ENCODE results near the gene PHLPP1. TPM values are rescaled to one million over a fixed set of nuclear protein-coding genes. Genes with fewer than 3 reads are reported as not detected.
A peak's percentile ranks its signal among the peaks of the same experiment; 100 is the strongest.

Gene PHLPP1
- total and polyA plus RNA-seq, 8 donors, result 2.9 to 14.7 (median 8.3) TPM

GRCh38 chr18:63025251-63026090 is 310.1 kb downstream of the PHLPP1 start:
- Histone ChIP-seq H3K4me1 (no peaks in the 10 kb centered on the region), H3K27ac (no peak overlapping the region), H3K36me3 (no peaks in the 10 kb centered on the region), H3K9me3 (no peaks in the 10 kb centered on the region), H3K4me3 (no peak overlapping the region), H3K27me3 (peaks cover 0 to 3% (median 0%) of the 10 kb centered on the region in 4 donors)
- ATAC-seq (peak in 3 of 4 donors; percentile 41 to 65 (median 64)), DNase-seq (no peak), FAIRE-seq (no peak)
- 54 to 60% methylated on average over 12 of the region's 12 CpGs for WGBS, 2 donors
- intact Hi-C loops (cut with DNase I), result loop anchor here in 2 of 3 donors (10.0 kb wide), 1 partner anchor 299 kb away; no protein-coding TSS in a partner anchor
- peak in 1 of 4 donors; percentile 16 for TF ChIP-seq CTCF (IDR thresholded peaks at IDR 0.05)

GRCh38 chr18:63028380-63028779 is 313.0 kb downstream of the PHLPP1 start:
- WGBS, 2 donors, result 61 to 80% methylated on average over 2 of the region's 2 CpGs
- Histone ChIP-seq H3K36me3 (no peaks in the 10 kb centered on the region), H3K9me3 (no peaks in the 10 kb centered on the region), H3K4me1 (no peaks in the 10 kb centered on the region), H3K27me3 (no peaks in the 10 kb centered on the region), H3K4me3 (no peak overlapping the region), H3K27ac (no peak overlapping the region)
- TF ChIP-seq CTCF (IDR thresholded peaks at IDR 0.05), result no peak
- intact Hi-C loops (cut with DNase I), result loop anchor here in 2 of 3 donors (10.0 kb wide), 1 partner anchor 296 kb away; no protein-coding TSS in a partner anchor
- FAIRE-seq (no peak), ATAC-seq (no peak), DNase-seq (no peak)

Other genes with a start within 250 kb of the PHLPP1 start
- gene ZCCHC2, start 192.5 kb upstream of the PHLPP1 start, total RNA-seq, result 10 to 100 TPM in 1 of 6 donors, 1 to 10 TPM in 5; 7.4 to 14.2 (median 8.3) TPM
- gene ZCCHC2, start 192.5 kb upstream of the PHLPP1 start, polyA plus RNA-seq, result 1 to 10 TPM; 4.1 to 6.0 TPM